ENCODE data around the gene VWA5B2.

VWA5B2 gene

GRCh38 chr3:184289426-184289938, 60.1 kb downstream of the VWA5B2 start:
- Mint-ChIP-seq H3K4me1 (no peaks in the 10 kb centered on the region), H3K4me3 (no peak overlapping the region), H3K9me3 (no peaks in the 10 kb centered on the region), H3K27me3 (ENCODE audit: low read depth, poor library complexity) (peaks cover 76% of the 10 kb centered on the region), H3K36me3 (ENCODE audit: low read depth) (no peaks in the 10 kb centered on the region), H3K27ac (no peak overlapping the region)
- TF ChIP-seq, protein P1, sequence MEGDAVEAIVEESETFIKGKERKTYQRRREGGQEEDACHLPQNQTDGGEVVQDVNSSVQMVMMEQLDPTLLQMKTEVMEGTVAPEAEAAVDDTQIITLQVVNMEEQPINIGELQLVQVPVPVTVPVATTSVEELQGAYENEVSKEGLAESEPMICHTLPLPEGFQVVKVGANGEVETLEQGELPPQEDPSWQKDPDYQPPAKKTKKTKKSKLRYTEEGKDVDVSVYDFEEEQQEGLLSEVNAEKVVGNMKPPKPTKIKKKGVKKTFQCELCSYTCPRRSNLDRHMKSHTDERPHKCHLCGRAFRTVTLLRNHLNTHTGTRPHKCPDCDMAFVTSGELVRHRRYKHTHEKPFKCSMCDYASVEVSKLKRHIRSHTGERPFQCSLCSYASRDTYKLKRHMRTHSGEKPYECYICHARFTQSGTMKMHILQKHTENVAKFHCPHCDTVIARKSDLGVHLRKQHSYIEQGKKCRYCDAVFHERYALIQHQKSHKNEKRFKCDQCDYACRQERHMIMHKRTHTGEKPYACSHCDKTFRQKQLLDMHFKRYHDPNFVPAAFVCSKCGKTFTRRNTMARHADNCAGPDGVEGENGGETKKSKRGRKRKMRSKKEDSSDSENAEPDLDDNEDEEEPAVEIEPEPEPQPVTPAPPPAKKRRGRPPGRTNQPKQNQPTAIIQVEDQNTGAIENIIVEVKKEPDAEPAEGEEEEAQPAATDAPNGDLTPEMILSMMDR (IDR thresholded peaks at IDR 0.05) = peak; percentile 57
- DNase-seq = peak; percentile 69

GRCh38 chr3:184290331-184290730, 60.9 kb downstream of the VWA5B2 start:
- no peak for DNase-seq
- Mint-ChIP-seq H3K27ac (no peak overlapping the region), H3K9me3 (no peaks in the 10 kb centered on the region), H3K4me1 (no peaks in the 10 kb centered on the region), H3K36me3 (ENCODE audit: low read depth) (no peaks in the 10 kb centered on the region), H3K27me3 (ENCODE audit: low read depth, poor library complexity) (peaks cover 75% of the 10 kb centered on the region), H3K4me3 (no peak overlapping the region)
- TF ChIP-seq, protein P1 (IDR thresholded peaks at IDR 0.05) = no peak

DNA sequence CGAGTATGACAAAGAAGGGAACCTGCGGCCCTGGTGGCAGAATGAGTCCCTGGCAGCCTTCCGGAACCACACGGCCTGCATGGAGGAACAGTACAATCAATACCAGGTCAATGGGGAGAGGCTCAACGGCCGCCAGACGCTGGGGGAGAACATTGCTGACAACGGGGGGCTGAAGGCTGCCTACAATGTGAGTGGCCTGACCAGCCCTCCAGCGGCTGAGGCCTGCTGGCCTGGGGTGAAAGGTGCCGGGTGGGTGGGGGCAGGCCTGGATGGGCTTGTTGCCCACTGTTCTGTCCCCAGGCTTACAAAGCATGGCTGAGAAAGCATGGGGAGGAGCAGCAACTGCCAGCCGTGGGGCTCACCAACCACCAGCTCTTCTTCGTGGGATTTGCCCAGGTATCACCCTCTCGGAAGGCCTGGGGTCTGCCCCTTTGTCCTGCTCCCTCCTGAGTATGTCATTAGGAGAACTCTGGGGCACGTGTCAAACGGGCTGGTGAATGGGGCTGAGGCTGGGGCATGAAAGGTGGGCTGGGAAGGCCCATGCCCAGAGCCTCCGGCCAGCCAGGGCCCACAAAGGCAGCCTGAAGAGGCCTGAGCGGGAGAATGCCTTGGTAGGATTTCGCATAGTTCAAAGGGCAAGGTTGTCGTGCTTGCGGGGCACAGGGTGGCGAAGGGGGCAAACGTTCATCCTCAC, 61.8 kb downstream of the VWA5B2 start:
- DNase-seq = no peak
- H3K27me3 Mint-ChIP-seq (ENCODE audit: low read depth, poor library complexity) = peaks cover 76% of the 10 kb centered on the region
- no peaks in the 10 kb centered on the region for H3K4me1 Mint-ChIP-seq
- TF ChIP-seq, protein P1 (IDR thresholded peaks at IDR 0.05) = no peak
- no peaks in the 10 kb centered on the region for H3K36me3 Mint-ChIP-seq (ENCODE audit: low read depth)
- H3K9me3 Mint-ChIP-seq = no peaks in the 10 kb centered on the region
- H3K4me3 Mint-ChIP-seq = no peak overlapping the region
- no peak overlapping the region for H3K27ac Mint-ChIP-seq

Measured in nephron progenitor cell (in vitro differentiated cells).